ENCODE measurements around the gene ZNF697.
"Not testable (repeated sequence)": the region's sequence is repeated elsewhere in the genome, so short reads cannot be mapped to it uniquely, and the experiment has no call there.

ZNF697 gene

GRCh38 chr1:119621705-119622104 lies 26.4 kb downstream of the ZNF697 start:
- no peak overlapping the region for H3K27ac Mint-ChIP-seq

DNA sequence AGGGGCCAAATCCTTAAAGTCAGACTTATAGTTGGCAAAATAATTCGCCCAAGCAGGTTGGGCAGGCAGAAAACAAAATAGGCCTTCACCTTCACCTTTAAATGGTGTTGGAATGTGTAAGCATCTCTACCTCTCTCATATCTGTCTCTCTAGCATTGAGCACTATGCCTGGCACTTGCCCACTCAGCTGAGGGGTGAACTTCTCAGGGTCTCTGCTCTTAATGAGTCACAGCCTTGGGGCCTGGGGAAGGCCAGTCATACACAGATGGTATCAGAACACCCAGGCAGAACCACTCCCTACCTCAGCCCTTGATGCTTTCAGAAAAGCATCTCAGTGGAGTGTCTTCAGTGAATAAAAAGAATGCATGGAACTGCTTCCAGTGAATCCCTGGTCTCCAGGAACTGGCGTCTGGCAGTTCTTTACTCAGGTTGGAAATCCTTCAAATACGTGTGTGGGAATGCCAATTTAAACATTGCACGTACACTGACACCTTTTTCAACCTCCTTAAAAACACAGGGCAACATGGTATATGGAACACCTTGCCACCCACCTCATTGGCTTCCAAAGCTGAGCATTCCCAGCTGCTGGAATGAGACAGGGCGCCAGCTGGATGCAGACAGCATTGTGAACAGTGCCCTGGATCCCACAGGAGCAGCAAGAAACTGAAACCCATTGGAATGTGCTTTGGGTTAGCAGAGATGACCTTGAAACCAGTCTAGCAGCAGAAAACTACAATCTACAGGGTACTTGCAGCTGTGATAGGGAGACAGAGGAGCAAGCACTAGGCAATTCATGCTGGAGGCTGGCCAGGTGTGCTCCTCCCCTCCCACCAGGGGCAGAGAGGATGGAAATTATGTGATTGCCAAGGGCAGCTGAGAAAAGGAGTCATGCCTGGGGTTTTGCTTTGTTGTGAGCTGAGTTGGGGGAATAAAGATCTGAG lies 30.0 kb downstream of the ZNF697 start:
- Mint-ChIP-seq H3K27ac (no peak overlapping the region), H3K4me1 (no peaks in the 10 kb centered on the region), H3K9me3 (no peaks in the 10 kb centered on the region), H3K27me3 (ENCODE audit: low read depth, poor library complexity) (no peaks in the 10 kb centered on the region), H3K36me3 (ENCODE audit: low read depth) (peaks cover 16% of the 10 kb centered on the region), H3K4me3 (no peak overlapping the region)
- TF ChIP-seq, protein P1, sequence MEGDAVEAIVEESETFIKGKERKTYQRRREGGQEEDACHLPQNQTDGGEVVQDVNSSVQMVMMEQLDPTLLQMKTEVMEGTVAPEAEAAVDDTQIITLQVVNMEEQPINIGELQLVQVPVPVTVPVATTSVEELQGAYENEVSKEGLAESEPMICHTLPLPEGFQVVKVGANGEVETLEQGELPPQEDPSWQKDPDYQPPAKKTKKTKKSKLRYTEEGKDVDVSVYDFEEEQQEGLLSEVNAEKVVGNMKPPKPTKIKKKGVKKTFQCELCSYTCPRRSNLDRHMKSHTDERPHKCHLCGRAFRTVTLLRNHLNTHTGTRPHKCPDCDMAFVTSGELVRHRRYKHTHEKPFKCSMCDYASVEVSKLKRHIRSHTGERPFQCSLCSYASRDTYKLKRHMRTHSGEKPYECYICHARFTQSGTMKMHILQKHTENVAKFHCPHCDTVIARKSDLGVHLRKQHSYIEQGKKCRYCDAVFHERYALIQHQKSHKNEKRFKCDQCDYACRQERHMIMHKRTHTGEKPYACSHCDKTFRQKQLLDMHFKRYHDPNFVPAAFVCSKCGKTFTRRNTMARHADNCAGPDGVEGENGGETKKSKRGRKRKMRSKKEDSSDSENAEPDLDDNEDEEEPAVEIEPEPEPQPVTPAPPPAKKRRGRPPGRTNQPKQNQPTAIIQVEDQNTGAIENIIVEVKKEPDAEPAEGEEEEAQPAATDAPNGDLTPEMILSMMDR (IDR thresholded peaks at IDR 0.05) = no peak
- DNase-seq = no peak

More at GRCh38 chr1:119621705-119622104, 26.4 kb downstream of the ZNF697 start:
- TF ChIP-seq, protein P1 (IDR thresholded peaks at IDR 0.05) = no peak
- Mint-ChIP-seq H3K27me3 (ENCODE audit: low read depth, poor library complexity) (peaks cover 4% of the 10 kb centered on the region), H3K4me1 (no peaks in the 10 kb centered on the region), H3K36me3 (ENCODE audit: low read depth) (peaks cover 42% of the 10 kb centered on the region), H3K9me3 (no peaks in the 10 kb centered on the region), H3K4me3 (no peak overlapping the region)
- no peak for DNase-seq

- H3K27ac Mint-ChIP-seq; H3K4me3 Mint-ChIP-seq; DNase-seq; H3K4me1 Mint-ChIP-seq; H3K9me3 Mint-ChIP-seq; H3K27me3 Mint-ChIP-seq (ENCODE audit: low read depth, poor library complexity); H3K36me3 Mint-ChIP-seq (ENCODE audit: low read depth): not testable (repeated sequence)
Measured at GRCh38 chr1:119616748-119617147, 31.3 kb downstream of the ZNF697 start.

GRCh38 chr1:119615100-119615499 lies 33.0 kb downstream of the ZNF697 start:
- not testable (repeated sequence) for DNase-seq; H3K36me3 Mint-ChIP-seq (ENCODE audit: low read depth); H3K9me3 Mint-ChIP-seq; H3K27ac Mint-ChIP-seq; H3K4me1 Mint-ChIP-seq; H3K4me3 Mint-ChIP-seq
- H3K27me3 Mint-ChIP-seq (ENCODE audit: low read depth, poor library complexity) = peaks cover 12% of the 10 kb centered on the region

GRCh38 chr1:119613769-119614720 lies 34.0 kb downstream of the ZNF697 start:
- Mint-ChIP-seq H3K9me3 (no peaks in the 10 kb centered on the region), H3K36me3 (ENCODE audit: low read depth) (no peaks in the 10 kb centered on the region), H3K27me3 (ENCODE audit: low read depth, poor library complexity) (peaks cover 15% of the 10 kb centered on the region), H3K4me3 (no peak overlapping the region), H3K4me1 (peaks cover 7% of the 10 kb centered on the region), H3K27ac (no peak overlapping the region)
- DNase-seq = peak; percentile 90
- TF ChIP-seq, protein P1 (IDR thresholded peaks at IDR 0.05) = peak; percentile 79

DNA sequence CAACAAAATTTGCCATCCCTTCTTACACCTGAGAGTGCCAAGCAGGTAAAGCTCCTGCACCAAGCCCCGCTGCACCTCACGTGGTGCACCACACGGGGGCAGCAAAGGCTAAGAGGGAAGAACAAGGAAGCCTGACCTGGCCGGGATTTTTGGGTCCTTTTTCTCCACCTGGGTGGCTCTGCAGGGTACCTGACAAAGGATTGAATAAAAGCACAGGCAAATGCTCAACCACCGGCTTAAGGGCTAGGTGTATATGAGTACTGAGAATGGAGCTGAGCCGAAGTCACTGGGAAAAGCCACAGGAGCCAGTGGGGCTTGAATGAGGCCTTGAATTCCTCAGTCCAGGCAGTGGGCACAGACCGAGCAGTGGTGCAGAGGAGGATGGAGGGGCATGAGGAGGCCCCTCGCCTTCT lies 36.4 kb downstream of the ZNF697 start:
- Mint-ChIP-seq H3K9me3 (no peaks in the 10 kb centered on the region), H3K4me1 (peaks cover 7% of the 10 kb centered on the region), H3K36me3 (ENCODE audit: low read depth) (no peaks in the 10 kb centered on the region), H3K27me3 (ENCODE audit: low read depth, poor library complexity) (peaks cover 20% of the 10 kb centered on the region), H3K4me3 (peak overlapping the region; percentile 55), H3K27ac (no peak overlapping the region)
- DNase-seq = peak; percentile 87
- TF ChIP-seq, protein P1 (IDR thresholded peaks at IDR 0.05) = peak; percentile 90

GRCh38 chr1:119608816-119609215 lies 39.2 kb downstream of the ZNF697 start:
- not testable (repeated sequence) for H3K4me1 Mint-ChIP-seq; H3K9me3 Mint-ChIP-seq; H3K36me3 Mint-ChIP-seq (ENCODE audit: low read depth); H3K27ac Mint-ChIP-seq; H3K4me3 Mint-ChIP-seq; DNase-seq
- H3K27me3 Mint-ChIP-seq (ENCODE audit: low read depth, poor library complexity) = peaks cover 31% of the 10 kb centered on the region

DNA sequence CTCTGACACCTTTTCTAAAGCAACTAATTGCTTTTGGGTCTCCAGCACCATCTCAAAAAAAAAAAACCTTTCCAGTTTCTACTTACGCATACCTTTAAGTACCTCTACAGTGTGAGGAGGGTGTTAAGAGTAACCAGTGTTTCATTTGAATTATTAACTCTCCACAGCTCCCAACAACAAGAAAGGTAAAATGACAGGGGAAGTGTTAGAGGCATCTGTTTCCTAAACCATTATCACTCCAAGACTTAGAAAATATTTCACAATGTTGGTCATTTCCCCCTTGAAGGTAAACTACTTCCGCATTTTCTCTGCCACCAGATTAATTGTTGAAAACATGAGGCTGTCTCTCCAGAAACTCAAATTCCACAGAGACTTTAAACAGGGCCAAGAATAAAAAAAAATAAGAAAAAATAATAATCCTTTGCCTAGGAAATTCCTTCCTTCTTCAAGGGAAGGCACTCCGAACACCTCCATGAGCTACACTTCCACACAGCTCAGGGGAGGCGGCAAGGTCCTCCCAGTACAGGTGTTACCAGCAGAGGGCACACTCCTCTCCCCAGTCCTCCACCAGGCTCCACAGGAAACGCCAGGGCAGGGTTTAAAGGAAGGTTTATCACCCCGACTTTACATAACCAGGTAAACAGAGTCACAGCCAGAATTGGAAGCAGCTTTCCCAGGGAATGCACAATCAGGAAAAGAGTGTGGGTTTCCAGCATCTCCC lies 40.8 kb downstream of the ZNF697 start:
- not testable (repeated sequence) for H3K27ac Mint-ChIP-seq; DNase-seq; H3K9me3 Mint-ChIP-seq; H3K4me1 Mint-ChIP-seq; H3K36me3 Mint-ChIP-seq (ENCODE audit: low read depth); H3K4me3 Mint-ChIP-seq
- H3K27me3 Mint-ChIP-seq (ENCODE audit: low read depth, poor library complexity) = peaks cover 31% of the 10 kb centered on the region
